ENCODE data around the gene PASK. TPM values are rescaled to one million over a fixed set of nuclear protein-coding genes. Genes with fewer than 3 reads are reported as not detected.

Gene PASK
- total RNA-seq, 3 donors from 2014 or later = 6.8 to 25.5 (median 20.6) TPM

- DNase-seq = no peak
- intact Hi-C loops (cut with DNase I, micrococcal nuclease) = no loop called here
- Histone ChIP-seq H3K9me3 (no peaks in the 10 kb centered on the region), H3K36me3 (ENCODE audit: low read depth) (no peaks in the 10 kb centered on the region), H3K4me3 (no peak overlapping the region), H3K4me1 (ENCODE audit: low read depth) (no peaks in the 10 kb centered on the region)
- ATAC-seq = no peak
- TF ChIP-seq CTCF (IDR thresholded peaks at IDR 0.05) = no peak
Observed at GRCh38 chr2:241179899-241180298, 30.6 kb upstream of the PASK start.

GRCh38 chr2:241178961-241179360 is 29.7 kb upstream of the PASK start:
- no peak overlapping the region for H3K4me3 ChIP-seq
- no peaks in the 10 kb centered on the region for H3K9me3 ChIP-seq
- intact Hi-C loops (cut with DNase I, micrococcal nuclease) = no loop called here
- no peaks in the 10 kb centered on the region for H3K36me3 ChIP-seq (ENCODE audit: low read depth)
- TF ChIP-seq CTCF (IDR thresholded peaks at IDR 0.05) = no peak
- H3K4me1 ChIP-seq (ENCODE audit: low read depth) = no peaks in the 10 kb centered on the region
- DNase-seq (no peak), ATAC-seq (no peak)

GRCh38 chr2:241177526-241178334 is 28.5 kb upstream of the PASK start:
- H3K4me1 ChIP-seq (ENCODE audit: low read depth) = no peaks in the 10 kb centered on the region
- intact Hi-C loops (cut with DNase I, micrococcal nuclease) = no loop called here
- DNase-seq (no peak), ATAC-seq (no peak)
- H3K4me3 ChIP-seq = no peak overlapping the region
- TF ChIP-seq CTCF (IDR thresholded peaks at IDR 0.05) = no peak
- H3K36me3 ChIP-seq (ENCODE audit: low read depth) = no peaks in the 10 kb centered on the region
- H3K9me3 ChIP-seq = no peaks in the 10 kb centered on the region

- no peak for TF ChIP-seq CTCF (IDR thresholded peaks at IDR 0.05)
- DNase-seq (no peak), ATAC-seq (no peak)
- Histone ChIP-seq H3K4me1 (ENCODE audit: low read depth) (no peaks in the 10 kb centered on the region), H3K36me3 (ENCODE audit: low read depth) (peaks cover 12% of the 10 kb centered on the region), H3K4me3 (no peak overlapping the region), H3K9me3 (peaks cover 13% of the 10 kb centered on the region)
- intact Hi-C loops (cut with DNase I, micrococcal nuclease) = no loop called here
Observed at GRCh38 chr2:241173557-241173956, 24.3 kb upstream of the PASK start.

GRCh38 chr2:241168366-241168765 is 19.1 kb upstream of the PASK start:
- TF ChIP-seq CTCF (IDR thresholded peaks at IDR 0.05) = no peak
- DNase-seq (no peak), ATAC-seq (no peak)
- no peak overlapping the region for H3K4me3 ChIP-seq
- H3K9me3 ChIP-seq = peaks cover 13% of the 10 kb centered on the region
- intact Hi-C loops (cut with DNase I, micrococcal nuclease) = no loop called here
- peaks cover 12% of the 10 kb centered on the region for H3K36me3 ChIP-seq (ENCODE audit: low read depth)
- no peaks in the 10 kb centered on the region for H3K4me1 ChIP-seq (ENCODE audit: low read depth)
